WTC11 (cell line): Measurements from ENCODE around the gene SLC22A4.

ENCODE experiments used
- TF ChIP-seq, protein P1 (sequence below): fragments of 200-600 bp; IDR thresholded peaks from 2 replicates; pipeline ENCODE4 v1.8.0; 2022; ENCODE audit warnings: antibody characterized with exemption
- TF ChIP-seq, protein P2 (sequence below): fragments of 250-450 bp; sonication (Bioruptor Pico); conservative IDR thresholded peaks from 2 replicates; pipeline ENCODE4 v1.9.0; 2021; ENCODE audit warnings: mild to moderate bottlenecking
- TF ChIP-seq, protein P3 (sequence below): sonication (generic); formaldehyde crosslinking; IDR thresholded peaks from 2 replicates; pipeline ENCODE4 v1.8.1; 2022; ENCODE audit warnings: missing genetic modification reagents, borderline replicate concordance

DNA sequence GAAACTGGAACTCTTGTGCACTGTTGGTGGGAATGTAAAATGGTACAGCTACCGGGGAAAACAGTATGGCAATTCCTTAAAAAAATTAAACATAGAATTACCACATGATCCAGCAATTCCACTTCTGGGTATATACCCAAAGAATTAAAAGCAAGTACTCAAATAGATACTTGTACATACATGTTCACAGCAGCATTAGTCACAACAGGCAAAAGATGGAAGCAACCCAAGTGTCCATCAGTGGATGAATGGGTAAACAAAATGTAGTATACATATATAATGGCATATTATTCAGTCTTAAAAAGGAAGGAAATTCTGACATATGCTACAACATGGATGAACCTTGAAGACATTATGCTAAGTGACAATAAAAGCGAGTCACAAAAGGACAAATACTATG lies 67.9 kb downstream of the SLC22A4 start:
- TF ChIP-seq, protein P1, sequence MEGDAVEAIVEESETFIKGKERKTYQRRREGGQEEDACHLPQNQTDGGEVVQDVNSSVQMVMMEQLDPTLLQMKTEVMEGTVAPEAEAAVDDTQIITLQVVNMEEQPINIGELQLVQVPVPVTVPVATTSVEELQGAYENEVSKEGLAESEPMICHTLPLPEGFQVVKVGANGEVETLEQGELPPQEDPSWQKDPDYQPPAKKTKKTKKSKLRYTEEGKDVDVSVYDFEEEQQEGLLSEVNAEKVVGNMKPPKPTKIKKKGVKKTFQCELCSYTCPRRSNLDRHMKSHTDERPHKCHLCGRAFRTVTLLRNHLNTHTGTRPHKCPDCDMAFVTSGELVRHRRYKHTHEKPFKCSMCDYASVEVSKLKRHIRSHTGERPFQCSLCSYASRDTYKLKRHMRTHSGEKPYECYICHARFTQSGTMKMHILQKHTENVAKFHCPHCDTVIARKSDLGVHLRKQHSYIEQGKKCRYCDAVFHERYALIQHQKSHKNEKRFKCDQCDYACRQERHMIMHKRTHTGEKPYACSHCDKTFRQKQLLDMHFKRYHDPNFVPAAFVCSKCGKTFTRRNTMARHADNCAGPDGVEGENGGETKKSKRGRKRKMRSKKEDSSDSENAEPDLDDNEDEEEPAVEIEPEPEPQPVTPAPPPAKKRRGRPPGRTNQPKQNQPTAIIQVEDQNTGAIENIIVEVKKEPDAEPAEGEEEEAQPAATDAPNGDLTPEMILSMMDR, result no peak
- TF ChIP-seq, protein P2, sequence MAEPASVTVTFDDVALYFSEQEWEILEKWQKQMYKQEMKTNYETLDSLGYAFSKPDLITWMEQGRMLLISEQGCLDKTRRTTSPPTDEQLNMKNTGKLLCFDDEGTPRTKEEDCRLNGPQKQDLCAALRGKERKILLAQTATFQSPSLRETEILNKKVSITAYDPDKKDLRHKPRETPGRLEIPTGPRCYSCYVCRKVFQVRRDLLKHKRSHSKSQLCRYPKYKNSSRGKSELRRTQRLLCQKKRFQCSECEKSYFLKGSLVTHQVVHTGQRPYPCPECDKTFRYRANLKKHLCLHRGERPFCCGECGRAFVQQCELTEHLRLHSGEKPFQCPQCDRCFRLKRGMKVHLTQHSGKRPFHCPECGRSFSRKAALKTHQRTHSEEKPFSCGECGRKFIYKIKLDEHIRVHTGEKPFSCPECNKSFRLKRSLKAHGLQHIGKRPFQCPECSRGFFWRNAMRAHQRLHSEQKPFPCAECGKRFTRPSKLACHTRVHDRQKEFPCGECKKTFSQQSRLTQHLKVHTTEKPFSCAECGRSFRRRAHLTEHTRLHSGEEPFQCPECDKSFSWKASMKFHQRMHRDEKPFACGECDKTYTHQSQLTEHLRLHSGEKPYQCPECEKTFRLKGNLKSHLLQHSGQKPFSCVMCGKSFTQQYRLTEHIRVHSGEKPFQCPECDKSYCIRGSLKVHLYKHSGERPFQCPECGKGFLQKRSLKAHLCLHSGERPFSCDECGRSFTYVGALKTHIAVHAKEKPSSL (CRISPR knock-in tag), result no peak
- TF ChIP-seq, protein P3, sequence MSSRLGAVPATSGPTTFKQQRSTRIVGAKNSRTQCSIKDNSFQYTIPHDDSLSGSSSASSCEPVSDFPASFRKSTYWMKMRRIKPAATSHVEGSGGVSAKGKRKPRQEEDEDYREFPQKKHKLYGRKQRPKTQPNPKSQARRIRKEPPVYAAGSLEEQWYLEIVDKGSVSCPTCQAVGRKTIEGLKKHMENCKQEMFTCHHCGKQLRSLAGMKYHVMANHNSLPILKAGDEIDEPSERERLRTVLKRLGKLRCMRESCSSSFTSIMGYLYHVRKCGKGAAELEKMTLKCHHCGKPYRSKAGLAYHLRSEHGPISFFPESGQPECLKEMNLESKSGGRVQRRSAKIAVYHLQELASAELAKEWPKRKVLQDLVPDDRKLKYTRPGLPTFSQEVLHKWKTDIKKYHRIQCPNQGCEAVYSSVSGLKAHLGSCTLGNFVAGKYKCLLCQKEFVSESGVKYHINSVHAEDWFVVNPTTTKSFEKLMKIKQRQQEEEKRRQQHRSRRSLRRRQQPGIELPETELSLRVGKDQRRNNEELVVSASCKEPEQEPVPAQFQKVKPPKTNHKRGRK (CRISPR knock-in tag), result no peak
